ENCODE results near the gene NUP214.
"Not testable (repeated sequence)": the region's sequence is repeated elsewhere in the genome, so short reads cannot be mapped to it uniquely, and the experiment has no call there.

The NUP214 gene

DNA sequence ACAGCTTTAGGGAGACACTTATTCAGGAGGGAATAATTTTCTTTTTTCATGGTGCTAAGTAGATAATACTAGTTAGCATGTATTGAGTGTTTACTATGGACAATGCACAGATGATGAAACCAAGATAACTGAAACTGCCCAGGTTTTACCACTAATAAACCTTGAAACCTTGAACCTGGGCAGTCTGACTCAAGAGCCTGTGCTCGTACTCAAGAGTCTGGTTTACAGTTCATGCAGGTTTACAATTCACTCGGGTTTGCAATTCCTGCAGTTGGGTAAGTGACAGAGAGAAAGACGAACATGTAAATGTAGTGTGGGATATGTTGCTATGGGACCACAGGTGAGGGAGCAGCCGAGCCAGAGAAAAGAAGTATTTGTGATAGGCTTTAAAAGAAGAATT is 28.2 kb downstream of the NUP214 start:
- DNase-seq (ENCODE audit: low spot score in 2 of 2): no peak
- Mint-ChIP-seq H3K27ac (peak overlapping the region; percentile 23), H3K36me3 (peaks cover 98% of the 10 kb centered on the region), H3K9me3 (no peaks in the 10 kb centered on the region), H3K4me1 (peaks cover 10% of the 10 kb centered on the region), H3K4me3 (no peak overlapping the region)
- no peak for ATAC-seq

DNA sequence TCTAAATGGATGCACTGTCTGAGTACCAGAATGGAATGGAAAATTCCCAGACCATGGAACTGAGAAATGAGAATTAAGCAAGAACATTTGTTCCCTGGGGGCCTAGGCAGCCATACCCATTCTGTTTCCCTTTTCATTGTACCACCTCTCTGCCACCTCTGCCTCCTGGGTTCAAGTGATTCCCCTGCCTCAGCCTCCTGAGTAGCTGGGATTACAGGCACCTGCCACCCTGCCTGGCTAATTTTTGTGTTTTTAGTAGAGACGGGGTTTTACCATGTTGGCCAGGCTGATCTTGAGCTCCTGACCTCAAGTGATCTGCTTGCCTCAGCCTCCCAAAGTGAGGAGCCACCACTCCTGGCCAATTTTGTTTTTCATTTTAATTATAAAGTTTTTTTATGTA is 33.3 kb downstream of the NUP214 start:
- ATAC-seq; H3K4me3 Mint-ChIP-seq; H3K9me3 Mint-ChIP-seq; DNase-seq (ENCODE audit: low spot score in 2 of 2); H3K27ac Mint-ChIP-seq: not testable (repeated sequence)
- Mint-ChIP-seq H3K4me1 (peaks cover 12% of the 10 kb centered on the region), H3K36me3 (peaks cover 97% of the 10 kb centered on the region)

DNA sequence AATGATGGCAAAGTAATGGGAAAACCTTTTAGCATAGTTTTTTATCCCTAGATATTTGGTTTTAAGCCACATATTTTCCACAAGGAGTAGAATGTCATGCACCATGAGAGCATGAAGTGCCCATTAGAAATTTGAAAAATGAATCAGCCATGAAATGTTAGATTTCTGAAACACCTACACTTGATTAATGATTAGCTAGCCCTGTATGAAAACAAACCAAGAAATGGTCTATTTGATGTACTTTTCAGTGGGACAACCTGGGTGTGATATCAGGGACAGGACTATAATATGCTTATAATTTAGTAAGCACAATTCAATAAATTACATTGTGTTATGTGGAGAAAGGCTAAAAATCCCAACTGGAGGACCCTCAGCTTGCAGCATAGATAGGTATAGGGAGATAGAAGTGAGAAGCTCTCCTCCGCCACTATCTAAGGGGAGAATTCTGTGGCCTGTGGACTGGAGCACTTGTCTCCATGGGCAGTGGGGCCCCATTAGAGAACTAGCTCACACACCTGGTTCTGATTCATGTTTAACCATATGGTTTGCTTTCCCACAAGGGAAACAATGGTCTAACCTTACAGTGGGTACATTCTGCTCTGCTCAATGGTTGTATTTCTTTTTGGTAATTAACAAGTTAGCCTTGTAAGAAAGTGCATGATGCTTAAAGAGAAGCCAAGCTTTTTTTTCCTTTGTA is 35.2 kb downstream of the NUP214 start:
- Mint-ChIP-seq H3K27ac (no peak overlapping the region), H3K36me3 (peaks cover 97% of the 10 kb centered on the region), H3K4me3 (no peak overlapping the region), H3K4me1 (peaks cover 6% of the 10 kb centered on the region), H3K9me3 (no peaks in the 10 kb centered on the region)
- ATAC-seq (no peak), DNase-seq (ENCODE audit: low spot score in 2 of 2) (no peak)

DNA sequence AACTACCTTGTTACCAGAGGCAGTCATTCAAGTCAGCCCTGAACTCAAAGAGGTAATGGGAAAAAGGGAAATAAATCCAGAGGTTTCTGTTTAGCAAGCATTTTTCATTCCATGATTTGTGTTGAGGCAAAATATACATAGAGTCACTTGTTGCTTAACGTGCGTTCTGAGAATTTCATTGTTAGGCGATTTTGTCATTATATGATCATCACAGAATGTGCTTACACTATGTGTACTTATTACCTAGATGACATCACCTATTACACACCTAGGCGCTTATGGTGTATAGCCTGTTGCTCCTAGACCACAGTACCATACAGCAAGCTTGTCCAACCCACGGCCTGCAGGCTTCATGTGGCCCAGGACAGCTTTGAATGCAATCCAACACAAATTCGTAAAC is 36.2 kb downstream of the NUP214 start:
- no peak for DNase-seq (ENCODE audit: low spot score in 2 of 2)
- no peak overlapping the region for H3K27ac Mint-ChIP-seq
- H3K4me1 Mint-ChIP-seq: peaks cover 6% of the 10 kb centered on the region
- H3K36me3 Mint-ChIP-seq: peaks cover 97% of the 10 kb centered on the region
- no peak for ATAC-seq
- H3K4me3 Mint-ChIP-seq: no peak overlapping the region
- no peaks in the 10 kb centered on the region for H3K9me3 Mint-ChIP-seq

DNA sequence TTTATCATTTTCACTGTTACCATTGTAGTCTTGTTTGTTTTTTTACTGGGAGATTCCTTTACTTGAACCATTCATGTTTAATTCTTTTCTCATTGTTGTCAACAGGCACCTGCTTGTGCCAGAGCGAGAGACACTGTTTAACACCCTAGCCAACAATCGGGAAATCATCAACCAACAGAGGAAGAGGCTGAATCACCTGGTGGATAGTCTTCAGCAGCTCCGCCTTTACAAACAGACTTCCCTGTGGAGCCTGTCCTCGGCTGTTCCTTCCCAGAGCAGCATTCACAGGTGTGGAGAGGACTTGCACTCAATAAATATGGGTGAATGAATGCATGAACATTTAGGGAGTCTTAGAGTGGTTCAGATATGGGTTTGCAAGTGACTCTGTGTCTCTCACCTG is 37.5 kb downstream of the NUP214 start:
- no peak for DNase-seq (ENCODE audit: low spot score in 2 of 2)
- no peaks in the 10 kb centered on the region for H3K9me3 Mint-ChIP-seq
- no peak for ATAC-seq
- no peak overlapping the region for H3K4me3 Mint-ChIP-seq
- peaks cover 6% of the 10 kb centered on the region for H3K4me1 Mint-ChIP-seq
- peak overlapping the region; percentile 48 for H3K27ac Mint-ChIP-seq
- H3K36me3 Mint-ChIP-seq: peaks cover 96% of the 10 kb centered on the region

DNA sequence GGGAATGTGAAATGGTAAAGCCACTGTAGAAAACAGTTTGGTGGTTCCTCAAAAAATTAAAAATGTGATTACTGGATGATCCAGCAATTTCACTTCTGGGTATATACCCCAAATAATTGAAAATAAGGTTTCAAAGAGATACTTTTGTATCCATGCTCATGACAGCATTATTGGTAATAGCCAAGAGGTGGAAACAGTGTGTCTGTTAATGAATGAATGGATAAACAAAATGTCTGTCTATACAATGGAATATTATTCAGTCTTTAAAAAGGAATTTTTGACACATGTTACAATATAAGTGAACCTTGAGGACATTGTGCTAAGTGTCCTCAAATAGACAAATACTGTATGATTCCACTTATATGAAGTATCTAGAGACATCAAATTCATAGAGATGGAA is 40.1 kb downstream of the NUP214 start:
- no peak overlapping the region for H3K4me3 Mint-ChIP-seq
- no peaks in the 10 kb centered on the region for H3K9me3 Mint-ChIP-seq
- no peak for ATAC-seq
- H3K36me3 Mint-ChIP-seq: peaks cover 88% of the 10 kb centered on the region
- peaks cover 12% of the 10 kb centered on the region for H3K4me1 Mint-ChIP-seq
- H3K27ac Mint-ChIP-seq: no peak overlapping the region
- DNase-seq (ENCODE audit: low spot score in 2 of 2): no peak

DNA sequence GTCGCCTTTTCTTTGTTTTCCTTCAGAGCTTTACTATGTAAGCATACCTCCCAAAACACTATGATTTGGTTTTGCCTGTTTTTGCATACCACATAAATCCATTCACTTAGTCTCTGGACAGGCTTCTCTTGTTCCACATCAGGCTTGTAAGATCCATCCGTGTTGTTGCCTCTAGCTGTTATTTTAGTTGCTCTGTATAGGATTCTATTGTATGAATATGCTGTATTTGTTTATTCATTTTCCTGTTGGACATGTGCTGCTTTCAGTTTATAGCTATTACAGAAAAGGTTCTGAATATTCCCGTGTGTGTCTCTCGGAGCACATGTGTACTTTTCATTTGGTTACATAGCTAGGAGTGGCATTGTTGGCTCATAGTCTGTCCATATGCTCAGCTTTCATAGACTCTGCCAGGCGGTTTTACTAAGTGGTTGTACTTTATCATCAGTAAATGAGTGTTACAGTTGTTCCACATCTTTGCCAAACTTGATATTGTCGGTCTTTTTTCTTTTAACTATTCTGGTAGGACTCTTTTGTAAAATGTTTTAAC is 41.8 kb downstream of the NUP214 start:
- ATAC-seq: no peak
- no peak overlapping the region for H3K27ac Mint-ChIP-seq
- H3K4me1 Mint-ChIP-seq: peaks cover 13% of the 10 kb centered on the region
- no peaks in the 10 kb centered on the region for H3K9me3 Mint-ChIP-seq
- DNase-seq (ENCODE audit: low spot score in 2 of 2): no peak
- H3K4me3 Mint-ChIP-seq: no peak overlapping the region
- peaks cover 83% of the 10 kb centered on the region for H3K36me3 Mint-ChIP-seq

DNA sequence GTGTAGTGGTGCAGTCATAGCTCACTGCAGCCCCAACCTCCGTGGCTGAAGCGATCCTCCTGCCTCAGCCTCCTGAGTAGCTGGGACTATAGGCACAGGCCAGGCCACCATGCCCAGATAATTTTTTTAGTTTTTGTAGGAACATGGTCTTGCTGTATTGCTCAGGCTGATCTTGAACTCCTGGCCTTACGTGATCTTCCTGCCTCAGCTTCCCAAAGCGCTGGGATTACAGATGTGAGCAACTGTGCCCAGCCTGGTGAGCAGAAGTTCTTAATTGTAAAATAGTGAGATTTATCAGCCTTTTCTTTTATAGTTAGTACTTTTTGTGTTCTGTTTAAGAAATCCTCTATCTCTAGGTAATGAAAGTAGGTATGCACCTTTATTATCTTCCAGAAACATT is 42.5 kb downstream of the NUP214 start:
- Mint-ChIP-seq H3K4me3 (no peak overlapping the region), H3K27ac (no peak overlapping the region), H3K4me1 (peaks cover 12% of the 10 kb centered on the region), H3K36me3 (peaks cover 83% of the 10 kb centered on the region), H3K9me3 (no peaks in the 10 kb centered on the region)
- ATAC-seq (no peak), DNase-seq (ENCODE audit: low spot score in 2 of 2) (no peak)

DNA sequence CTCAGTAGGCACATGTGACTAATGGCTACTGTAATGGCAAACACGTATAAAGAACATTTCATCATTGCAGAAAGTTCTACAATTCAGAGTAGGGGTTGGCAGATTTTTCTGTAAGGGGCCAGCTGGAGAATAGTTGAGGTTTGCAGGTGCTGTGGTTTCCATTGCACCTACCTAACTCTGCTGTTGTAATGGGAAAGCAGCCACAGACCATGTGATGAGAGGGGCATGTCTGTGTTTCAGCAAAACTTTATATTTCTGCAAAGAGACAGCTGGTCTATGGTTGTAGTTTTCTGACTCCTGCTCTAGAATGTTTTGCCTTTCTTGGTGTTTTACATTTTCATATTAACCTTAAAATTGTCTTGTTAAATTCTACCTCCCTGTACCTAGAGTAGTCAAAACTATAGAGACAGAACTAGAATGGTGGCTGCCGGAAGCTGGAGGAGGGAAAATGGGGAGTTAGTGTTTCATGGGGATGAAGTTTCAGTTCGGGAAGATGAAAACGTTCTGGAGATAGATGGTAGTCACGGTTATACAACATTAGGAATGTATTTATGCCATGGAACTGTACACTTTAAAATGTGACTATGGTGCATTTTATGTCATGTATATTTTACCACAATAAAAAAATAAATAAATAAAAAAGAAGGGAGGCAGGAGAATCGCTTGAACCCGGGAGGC is 44.3 kb downstream of the NUP214 start:
- ATAC-seq (no peak), DNase-seq (ENCODE audit: low spot score in 2 of 2) (no peak)
- no peak overlapping the region for H3K4me3 Mint-ChIP-seq
- H3K27ac Mint-ChIP-seq: no peak overlapping the region
- H3K36me3 Mint-ChIP-seq: peaks cover 83% of the 10 kb centered on the region
- no peaks in the 10 kb centered on the region for H3K9me3 Mint-ChIP-seq
- peaks cover 11% of the 10 kb centered on the region for H3K4me1 Mint-ChIP-seq

DNA sequence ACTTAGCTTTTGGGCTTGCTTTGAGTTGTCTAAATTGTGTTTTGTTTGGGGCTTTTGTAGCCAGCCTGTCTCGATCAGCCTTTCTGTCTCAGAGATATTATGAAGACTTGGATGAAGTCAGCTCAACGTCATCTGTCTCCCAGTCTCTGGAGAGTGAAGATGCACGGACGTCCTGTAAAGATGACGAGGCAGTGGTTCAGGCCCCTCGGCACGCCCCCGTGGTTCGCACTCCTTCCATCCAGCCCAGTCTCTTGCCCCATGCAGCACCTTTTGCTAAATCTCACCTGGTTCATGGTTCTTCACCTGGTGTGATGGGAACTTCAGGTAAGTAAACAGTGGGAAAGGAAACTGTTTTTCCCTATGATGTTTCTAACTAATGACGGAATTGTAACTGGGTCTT is 48.6 kb downstream of the NUP214 start:
- DNase-seq (ENCODE audit: low spot score in 2 of 2) (no peak), ATAC-seq (no peak)
- H3K4me1 Mint-ChIP-seq: peaks cover 11% of the 10 kb centered on the region
- no peak overlapping the region for H3K4me3 Mint-ChIP-seq
- H3K36me3 Mint-ChIP-seq: peaks cover 92% of the 10 kb centered on the region
- no peaks in the 10 kb centered on the region for H3K9me3 Mint-ChIP-seq
- H3K27ac Mint-ChIP-seq: no peak overlapping the region

DNA sequence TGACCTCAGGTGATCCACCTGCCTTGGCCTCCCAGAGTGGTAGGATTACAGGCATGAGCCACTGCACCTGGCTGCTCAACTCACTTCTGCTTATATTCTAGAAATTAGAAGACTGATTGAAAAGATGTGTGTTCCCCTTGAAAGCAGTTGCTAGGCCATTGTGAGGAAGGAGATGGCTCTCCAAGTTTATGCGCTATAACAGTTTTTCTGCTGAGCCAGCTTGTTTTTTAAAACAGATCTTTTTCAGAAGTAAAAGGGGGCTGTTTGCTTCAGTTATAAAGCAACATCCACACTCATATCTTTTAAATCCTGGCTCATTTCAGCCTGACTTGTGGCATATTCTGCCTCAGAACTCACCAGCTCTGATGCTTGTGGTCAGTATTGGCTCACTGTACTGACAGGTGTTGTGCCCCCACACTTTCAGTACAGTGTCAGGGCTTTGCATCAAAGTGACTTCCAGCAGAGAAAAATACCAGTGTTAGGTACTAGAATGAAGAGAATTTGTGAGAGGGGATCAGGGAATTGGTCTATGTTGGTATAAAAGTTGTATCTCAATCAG is 49.4 kb downstream of the NUP214 start:
- Mint-ChIP-seq H3K36me3 (peaks cover 95% of the 10 kb centered on the region), H3K27ac (no peak overlapping the region), H3K4me1 (peaks cover 8% of the 10 kb centered on the region), H3K4me3 (no peak overlapping the region), H3K9me3 (no peaks in the 10 kb centered on the region)
- no peak for DNase-seq (ENCODE audit: low spot score in 2 of 2)
- peak; percentile 86 for ATAC-seq

DNA sequence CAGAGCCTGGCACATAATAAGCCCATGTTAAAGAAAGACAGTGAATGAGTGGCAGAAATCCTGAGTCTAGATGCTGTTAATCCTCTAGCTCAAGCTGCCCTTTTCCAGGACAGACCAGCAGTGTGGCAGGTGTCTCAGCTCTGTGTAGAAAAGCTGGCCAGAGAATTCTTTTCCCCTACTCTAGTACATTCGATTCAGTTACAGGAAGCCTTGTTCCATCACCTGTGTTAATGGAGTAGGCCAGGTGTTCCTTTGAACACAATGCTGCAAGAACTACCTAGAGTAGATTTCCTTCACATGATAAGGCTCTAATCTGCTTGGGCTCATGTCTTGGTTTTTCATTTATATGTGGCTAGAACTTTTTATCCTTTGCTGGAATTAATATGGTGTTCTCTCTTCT is 52.5 kb downstream of the NUP214 start:
- H3K36me3 Mint-ChIP-seq: peaks cover 100% of the 10 kb centered on the region
- no peak overlapping the region for H3K27ac Mint-ChIP-seq
- peaks cover 5% of the 10 kb centered on the region for H3K4me1 Mint-ChIP-seq
- DNase-seq (ENCODE audit: low spot score in 2 of 2) (no peak), ATAC-seq (no peak)
- H3K4me3 Mint-ChIP-seq: no peak overlapping the region
- H3K9me3 Mint-ChIP-seq: no peaks in the 10 kb centered on the region

DNA sequence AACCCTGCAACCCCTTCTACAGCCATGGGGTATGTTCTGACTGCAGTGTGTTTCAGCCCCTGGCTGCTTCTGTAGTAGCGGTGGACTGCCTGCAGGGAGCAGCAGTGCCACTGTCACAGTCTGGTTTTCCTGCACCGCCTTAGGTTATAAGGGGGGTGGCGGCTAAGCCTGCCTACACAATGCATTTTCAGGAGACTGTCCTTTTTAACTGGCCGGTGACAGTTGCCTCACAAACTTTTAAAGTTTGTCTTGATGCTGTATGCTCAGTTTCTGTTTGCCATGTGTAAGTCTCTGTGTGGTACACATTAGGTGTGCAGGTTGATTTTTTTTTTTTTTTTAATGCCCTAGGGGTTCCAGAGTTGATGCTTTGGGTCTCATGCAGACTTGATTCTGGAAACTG is 53.0 kb downstream of the NUP214 start:
- DNase-seq (ENCODE audit: low spot score in 2 of 2): peak; percentile 67 to 86
- H3K4me1 Mint-ChIP-seq: peaks cover 5% of the 10 kb centered on the region
- H3K4me3 Mint-ChIP-seq: no peak overlapping the region
- no peaks in the 10 kb centered on the region for H3K9me3 Mint-ChIP-seq
- peak; percentile 94 for ATAC-seq
- no peak overlapping the region for H3K27ac Mint-ChIP-seq
- H3K36me3 Mint-ChIP-seq: peaks cover 100% of the 10 kb centered on the region

DNA sequence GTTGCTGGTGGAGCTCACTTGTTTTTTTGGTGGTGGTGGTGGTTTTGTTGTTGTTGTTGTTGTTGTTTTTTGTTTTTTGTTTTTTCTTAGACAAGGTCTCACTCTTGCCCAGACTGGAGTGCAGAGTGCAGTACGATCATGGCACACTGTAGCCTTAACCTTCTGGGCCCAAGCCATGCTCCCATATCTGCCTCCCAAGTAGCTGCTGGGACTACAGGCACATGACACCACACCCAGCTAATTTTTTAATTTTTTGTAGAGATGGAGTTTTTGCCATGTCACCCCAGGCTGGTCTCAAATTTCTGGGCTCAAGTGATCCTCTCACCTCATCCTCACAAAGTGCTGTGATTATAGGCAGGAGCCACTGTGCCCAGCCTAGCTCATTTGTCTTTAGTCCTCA is 53.5 kb downstream of the NUP214 start:
- peaks cover 5% of the 10 kb centered on the region for H3K4me1 Mint-ChIP-seq
- DNase-seq (ENCODE audit: low spot score in 2 of 2): no peak
- peaks cover 100% of the 10 kb centered on the region for H3K36me3 Mint-ChIP-seq
- no peak overlapping the region for H3K4me3 Mint-ChIP-seq
- H3K9me3 Mint-ChIP-seq: no peaks in the 10 kb centered on the region
- ATAC-seq: no peak
- peak overlapping the region; percentile 48 for H3K27ac Mint-ChIP-seq

DNA sequence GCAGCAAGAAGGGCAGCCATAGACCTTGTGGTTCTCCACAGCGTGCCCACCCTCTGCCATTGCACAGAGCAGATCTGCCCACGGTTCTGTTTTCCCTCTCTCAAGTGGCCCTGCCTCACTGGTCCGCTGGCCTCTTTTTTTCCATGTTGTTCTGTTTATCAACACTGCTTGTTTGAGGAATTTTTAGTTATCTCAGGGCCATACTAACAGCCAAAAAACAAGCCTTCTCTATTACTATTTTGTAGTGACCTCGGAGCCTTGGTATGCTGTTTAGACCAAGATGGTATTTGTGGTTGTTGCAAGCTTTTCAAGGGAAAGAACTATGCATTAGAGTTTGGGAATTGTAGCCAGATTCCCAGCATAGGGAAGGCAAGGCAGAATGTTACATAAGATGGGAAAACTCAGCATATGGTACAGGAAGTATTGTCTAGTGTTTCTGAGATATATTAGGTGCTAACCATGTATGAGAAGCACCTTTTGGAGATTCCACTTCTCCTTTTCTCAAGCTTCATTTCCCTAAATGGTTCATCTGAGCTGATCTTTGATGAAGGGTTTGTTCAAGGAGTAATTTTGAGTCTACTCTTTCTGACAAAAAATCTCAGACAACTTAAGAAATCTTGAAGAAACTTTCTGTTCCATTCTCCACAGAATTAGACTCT is 54.3 kb downstream of the NUP214 start:
- H3K4me1 Mint-ChIP-seq: peaks cover 5% of the 10 kb centered on the region

More for the DNA sequence above, 54.3 kb downstream of the NUP214 start:
- DNase-seq (ENCODE audit: low spot score in 2 of 2): no peak
- no peak for ATAC-seq
- Mint-ChIP-seq H3K4me3 (no peak overlapping the region), H3K27ac (peak overlapping the region; percentile 48), H3K9me3 (no peaks in the 10 kb centered on the region), H3K36me3 (peaks cover 100% of the 10 kb centered on the region)
